ENCODE measurements around the gene EGFL8. TPM values are rescaled to one million over a fixed set of nuclear protein-coding genes. Genes with fewer than 3 reads are reported as not detected.

The EGFL8 gene
- total and polyA plus RNA-seq, 9 of the 15 experiments (the other 6 are each of a cell fraction or from before 2014, with no cell fraction given): 2.2 to 47.4 (median 14.2) TPM

DNA sequence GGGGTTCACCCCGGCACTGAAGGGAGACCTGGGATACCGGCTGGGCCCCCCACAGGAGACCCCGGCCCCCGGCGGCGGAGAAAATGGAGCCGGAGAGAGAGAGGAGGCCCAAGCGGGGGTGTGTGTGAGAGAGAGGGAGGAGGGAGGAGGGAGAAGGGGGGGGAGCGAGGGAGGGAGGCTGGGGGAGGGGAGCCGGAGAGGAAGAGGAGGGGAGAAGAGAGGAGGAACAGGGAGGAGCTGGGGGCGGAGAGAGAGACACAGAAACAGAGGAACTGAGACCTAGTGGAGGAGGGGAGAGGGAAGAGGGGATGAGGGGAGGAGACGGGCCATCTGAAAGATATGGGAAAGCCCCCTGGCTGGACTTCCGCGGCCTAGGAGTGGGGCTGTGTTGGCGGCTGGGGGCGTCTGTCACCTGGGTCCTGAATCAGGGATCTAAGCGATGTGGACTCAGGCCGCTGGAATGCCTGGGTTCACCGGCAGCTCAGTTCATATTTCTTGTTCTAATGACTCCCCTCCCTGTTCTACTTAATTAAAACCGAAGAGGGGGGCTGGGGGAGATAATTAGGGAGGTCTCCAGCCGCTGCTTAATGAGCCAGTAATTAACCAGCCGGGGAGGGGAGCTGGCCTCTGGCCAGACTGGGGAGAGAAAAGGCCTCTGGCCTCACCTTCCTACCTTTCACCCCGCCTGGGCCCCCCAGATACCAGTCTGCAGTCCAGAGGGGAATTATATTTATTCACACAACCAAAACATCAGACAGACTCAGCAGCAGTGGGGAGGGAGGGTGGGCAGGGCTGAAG, 25.9 kb downstream of the EGFL8 start, which contains the start of gene PBX2 (continued):
- TF ChIP-seq ZNF24 (IDR thresholded peaks at IDR 0.05): no peak
- TF ChIP-seq, protein P1, sequence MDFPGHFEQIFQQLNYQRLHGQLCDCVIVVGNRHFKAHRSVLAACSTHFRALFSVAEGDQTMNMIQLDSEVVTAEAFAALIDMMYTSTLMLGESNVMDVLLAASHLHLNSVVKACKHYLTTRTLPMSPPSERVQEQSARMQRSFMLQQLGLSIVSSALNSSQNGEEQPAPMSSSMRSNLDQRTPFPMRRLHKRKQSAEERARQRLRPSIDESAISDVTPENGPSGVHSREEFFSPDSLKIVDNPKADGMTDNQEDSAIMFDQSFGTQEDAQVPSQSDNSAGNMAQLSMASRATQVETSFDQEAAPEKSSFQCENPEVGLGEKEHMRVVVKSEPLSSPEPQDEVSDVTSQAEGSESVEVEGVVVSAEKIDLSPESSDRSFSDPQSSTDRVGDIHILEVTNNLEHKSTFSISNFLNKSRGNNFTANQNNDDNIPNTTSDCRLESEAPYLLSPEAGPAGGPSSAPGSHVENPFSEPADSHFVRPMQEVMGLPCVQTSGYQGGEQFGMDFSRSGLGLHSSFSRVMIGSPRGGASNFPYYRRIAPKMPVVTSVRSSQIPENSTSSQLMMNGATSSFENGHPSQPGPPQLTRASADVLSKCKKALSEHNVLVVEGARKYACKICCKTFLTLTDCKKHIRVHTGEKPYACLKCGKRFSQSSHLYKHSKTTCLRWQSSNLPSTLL (IDR thresholded peaks at IDR 0.05): no peak
- no peak for TF ChIP-seq CBX8 (IDR thresholded peaks at IDR 0.05; ENCODE audit: borderline replicate concordance, extremely low read depth, low read depth, low read length, poor library complexity, severe bottlenecking)
- no peak for TF ChIP-seq RBBP5 (IDR thresholded peaks at IDR 0.05; ENCODE audit: borderline replicate concordance, insufficient read depth, low read length, poor library complexity, severe bottlenecking)
- no peak for TF ChIP-seq MAFF (IDR thresholded peaks at IDR 0.05; ENCODE audit: low read length)
- TF ChIP-seq KAT8 (IDR thresholded peaks at IDR 0.05; ENCODE audit: low read depth): no peak
- no peak for TF ChIP-seq PCBP1 (IDR thresholded peaks at IDR 0.05; ENCODE audit: low read depth, low read length, poor library complexity, severe bottlenecking)
- TF ChIP-seq DPF2 (IDR thresholded peaks at IDR 0.05): peak; percentile 88
- TF ChIP-seq POU5F1 (IDR thresholded peaks at IDR 0.05; ENCODE audit: borderline replicate concordance, low read depth, low read length, partially characterized antibody): no peak
- TF ChIP-seq CREB5 (CRISPR knock-in tag; IDR thresholded peaks at IDR 0.05): no peak
- TF ChIP-seq E2F8 (IDR thresholded peaks at IDR 0.05; ENCODE audit: low read depth, partially characterized antibody): peak; percentile 69
- TF ChIP-seq ZNF445 (CRISPR knock-in tag; IDR thresholded peaks at IDR 0.05; ENCODE audit: low read depth): no peak
- no peak for TF ChIP-seq ZBTB43 (CRISPR knock-in tag; IDR thresholded peaks at IDR 0.05)
- TF ChIP-seq ESRRB (CRISPR knock-in tag; IDR thresholded peaks at IDR 0.05; ENCODE audit: borderline replicate concordance): no peak
- no peak for TF ChIP-seq ZNF449 (CRISPR knock-in tag; IDR thresholded peaks at IDR 0.05)
- TF ChIP-seq NFRKB (IDR thresholded peaks at IDR 0.05; ENCODE audit: low read depth): 0 out of 2 replicates have a peak, but pooled peaks have one; percentile 66
- TF ChIP-seq NFE2L1 (tag; IDR thresholded peaks at IDR 0.05; ENCODE audit: borderline replicate concordance, low read depth): no peak
- TF ChIP-seq SPI1 (IDR thresholded peaks at IDR 0.05; ENCODE audit: borderline replicate concordance, low read depth, low read length): peak; percentile 84

Measured in K562 (cell line).